Small intestine (tissue), 7 donors: ENCODE results near the gene WBP2NL. TPM values are rescaled to one million over a fixed set of nuclear protein-coding genes. Genes with fewer than 3 reads are reported as not detected.

Experiments
- DNase-seq, 2 donors: peaks; one replicate each; pipeline versions ENCODE4 v3.0.0 to v3.0.0-alpha.2; 2013
- FAIRE-seq: peaks from 2 replicates; lab custom pipeline; 2012; peaks lifted over from hg19 to GRCh38; lab: Jason Lieb, UNC
- H3K27ac ChIP-seq, 3 donors: one replicate each; pipeline ENCODE4 v1.5.1; 2013; ENCODE audit warnings: low read length in 2 of 3, mild to moderate bottlenecking in 2 of 3, control low read depth in 1 of 3, inconsistent platforms in 1 of 3, low read depth in 1 of 3, moderate library complexity in 1 of 3
- H3K27me3 ChIP-seq, 3 donors: one replicate each; pipeline ENCODE4 v1.6.1; 2013; ENCODE audit warnings: low read length in 3 of 3, inconsistent platforms in 1 of 3; ENCODE audit not compliant: control insufficient read depth in 3 of 3, insufficient read depth in 3 of 3
- H3K36me3 ChIP-seq, 3 donors: one replicate each; pipeline ENCODE4 v1.6.1; 2013; ENCODE audit warnings: low read length in 3 of 3, inconsistent platforms in 1 of 3, low read depth in 1 of 3, mild to moderate bottlenecking in 1 of 3, moderate library complexity in 1 of 3; ENCODE audit not compliant: control insufficient read depth in 3 of 3, insufficient read depth in 2 of 3
- H3K4me1 ChIP-seq, 3 donors: one replicate each; pipeline ENCODE4 v1.6.1; 2013; ENCODE audit warnings: low read length in 2 of 3, inconsistent platforms in 1 of 3, low read depth in 1 of 3, mild to moderate bottlenecking in 1 of 3, moderate library complexity in 1 of 3; ENCODE audit not compliant: control insufficient read depth in 3 of 3, insufficient read depth in 2 of 3
- H3K4me3 ChIP-seq, 3 donors: one replicate each; pipeline ENCODE4 v1.5.1; 2013; ENCODE audit warnings: low read length in 3 of 3, control low read depth in 1 of 3, inconsistent platforms in 1 of 3, low read depth in 1 of 3, mild to moderate bottlenecking in 1 of 3, moderate library complexity in 1 of 3
- H3K9me3 ChIP-seq, 2 donors: one replicate each; pipeline ENCODE4 v1.6.1; 2013; ENCODE audit warnings: low read depth in 1 of 2, low read length in 1 of 2; ENCODE audit not compliant: control insufficient read depth in 2 of 2, insufficient read depth in 1 of 2
- WGBS, 3 donors: extraction: QIAGEN DNeasy Blood & Tissue Kit; methylation state at CpG; one replicate each; pipeline ENCODE4 v1.1.7; 2013; 5-methylcytosine and 5-hydroxymethylcytosine counted together
- polyA plus RNA-seq, 4 donors: library from polyadenylated mRNA; stranded (reverse) in 3 of 4; unstranded in 1 of 4; fragments of 200-250 nt in 3 of 4; fragments of 120-200 nt in 1 of 4; gene quantifications; one replicate each; pipeline versions ENCODE4 v1.2.1 to v1.2.3, GENCODE V29; 2013
- donor health status: healthy with polysubstance abuse.
- donor health status: control.
- donor health status: control.
- donor health status: Bipolar disorder and iron deficiency.
- donor health status: healthy.

WBP2NL gene
- polyA plus RNA-seq, 4 donors = 0.52 to 2.2 (median 1.5) TPM

DNA sequence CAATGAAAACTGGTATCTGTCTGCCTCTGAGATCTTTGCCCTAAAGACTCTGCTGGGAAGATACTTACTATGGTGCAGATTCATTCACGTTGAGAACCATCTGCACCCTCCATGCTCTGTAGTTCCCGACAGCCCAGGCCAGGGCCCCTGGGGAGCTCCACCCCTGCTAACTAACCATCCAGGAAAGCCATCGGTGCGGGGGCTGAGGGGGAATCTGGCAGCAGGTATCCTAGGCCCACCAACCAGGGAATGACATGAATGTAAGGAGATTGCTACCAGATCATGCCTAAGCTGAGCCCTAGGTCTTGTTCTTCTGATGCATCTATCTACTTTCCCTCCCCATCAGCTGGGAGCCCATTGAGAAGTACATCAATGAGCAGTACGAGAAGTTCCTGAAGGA lies 11.3 kb upstream of the WBP2NL start:
- FAIRE-seq = no peak
- no peaks in the 10 kb centered on the region for H3K9me3 ChIP-seq
- H3K4me3 ChIP-seq = no peak overlapping the region
- H3K4me1 ChIP-seq = no peaks in the 10 kb centered on the region
- peaks cover 0 to 6% (median 0%) of the 10 kb centered on the region in 3 donors for H3K27me3 ChIP-seq
- DNase-seq = no peak
- no peaks in the 10 kb centered on the region for H3K36me3 ChIP-seq
- WGBS, 3 donors = 90 to 92% (median 91%) methylated on average over 5 of the region's 5 CpGs
- H3K27ac ChIP-seq = no peak overlapping the region

DNA sequence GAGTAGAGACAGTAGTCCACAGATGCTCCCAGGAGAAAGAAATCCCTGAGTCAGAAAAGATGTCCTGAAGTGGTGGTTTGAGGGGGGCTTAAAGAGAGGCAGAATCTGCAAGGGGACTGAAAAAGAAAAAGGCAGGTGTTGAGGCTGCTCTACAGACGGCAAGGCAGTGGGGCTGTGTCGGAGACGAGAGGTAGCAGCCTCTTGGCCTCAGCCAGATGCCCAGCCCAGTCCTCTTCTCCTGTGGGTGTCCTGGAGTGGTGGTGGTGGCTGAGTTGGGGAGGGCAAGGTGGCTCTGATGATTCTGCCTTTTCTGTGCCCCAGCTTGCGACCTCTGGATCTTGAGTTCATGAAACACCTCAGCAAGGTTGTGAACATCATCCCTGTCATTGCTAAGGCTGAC lies 9.3 kb upstream of the WBP2NL start:
- Histone ChIP-seq H3K9me3 (no peaks in the 10 kb centered on the region), H3K4me1 (no peaks in the 10 kb centered on the region), H3K4me3 (no peak overlapping the region), H3K27ac (no peak overlapping the region), H3K27me3 (peaks cover 0 to 6% (median 0%) of the 10 kb centered on the region in 3 donors), H3K36me3 (no peaks in the 10 kb centered on the region)
- FAIRE-seq (no peak), DNase-seq (no peak)
- WGBS, 3 donors = 61 to 82% (median 64%) methylated on average over 4 of the region's 4 CpGs

DNA sequence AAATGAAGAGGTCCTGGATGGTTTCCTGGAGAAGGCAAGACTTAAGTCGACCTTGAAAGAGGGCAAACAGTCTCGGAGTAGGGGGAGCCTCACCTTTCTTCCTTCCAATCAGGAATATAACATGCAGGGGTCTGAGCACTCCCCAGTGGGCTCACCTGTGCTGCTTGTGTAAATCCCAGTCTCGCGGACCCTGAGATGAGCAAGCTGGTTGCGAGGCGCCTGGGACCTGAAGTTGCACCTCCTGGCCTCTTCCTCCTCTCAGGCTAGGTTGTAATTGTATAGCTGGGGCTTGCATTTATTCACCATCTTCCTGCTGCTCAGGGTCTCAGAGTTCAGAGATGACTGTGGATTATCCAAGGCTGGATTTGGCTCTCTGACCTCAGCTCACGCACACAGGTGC lies 7.5 kb upstream of the WBP2NL start:
- Histone ChIP-seq H3K27me3 (peaks cover 0 to 11% (median 0%) of the 10 kb centered on the region in 3 donors), H3K9me3 (no peaks in the 10 kb centered on the region), H3K27ac (no peak overlapping the region), H3K36me3 (no peaks in the 10 kb centered on the region), H3K4me1 (no peaks in the 10 kb centered on the region), H3K4me3 (no peak overlapping the region)
- FAIRE-seq (no peak), DNase-seq (no peak)
- 79 to 90% (median 83%) methylated on average over 7 of the region's 7 CpGs for WGBS, 3 donors

DNA sequence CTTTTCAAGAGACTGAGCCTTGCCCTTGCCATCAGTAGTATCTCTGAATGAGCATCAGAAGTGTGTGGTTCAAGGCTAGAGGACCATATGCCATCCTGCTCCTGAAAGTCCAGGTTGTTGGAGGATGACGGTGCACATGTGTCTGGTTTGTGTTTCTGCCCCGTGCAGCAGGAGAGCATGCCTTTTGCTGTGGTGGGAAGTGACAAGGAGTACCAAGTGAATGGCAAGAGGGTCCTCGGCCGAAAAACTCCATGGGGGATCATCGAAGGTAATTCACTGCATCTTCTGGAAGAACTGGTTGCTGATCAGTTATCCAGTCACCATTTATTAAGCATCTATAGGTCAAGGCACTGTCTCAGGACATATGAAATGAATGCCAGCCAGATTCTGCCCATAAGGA lies 6.1 kb upstream of the WBP2NL start:
- H3K36me3 ChIP-seq = no peaks in the 10 kb centered on the region
- H3K27me3 ChIP-seq = peaks cover 0 to 18% (median 0%) of the 10 kb centered on the region in 3 donors
- H3K4me1 ChIP-seq = no peaks in the 10 kb centered on the region
- no peak overlapping the region for H3K27ac ChIP-seq
- WGBS, 3 donors = 91 to 96% (median 91%) methylated on average over 5 of the region's 5 CpGs
- FAIRE-seq (no peak), DNase-seq (no peak)
- no peaks in the 10 kb centered on the region for H3K9me3 ChIP-seq
- no peak overlapping the region for H3K4me3 ChIP-seq

DNA sequence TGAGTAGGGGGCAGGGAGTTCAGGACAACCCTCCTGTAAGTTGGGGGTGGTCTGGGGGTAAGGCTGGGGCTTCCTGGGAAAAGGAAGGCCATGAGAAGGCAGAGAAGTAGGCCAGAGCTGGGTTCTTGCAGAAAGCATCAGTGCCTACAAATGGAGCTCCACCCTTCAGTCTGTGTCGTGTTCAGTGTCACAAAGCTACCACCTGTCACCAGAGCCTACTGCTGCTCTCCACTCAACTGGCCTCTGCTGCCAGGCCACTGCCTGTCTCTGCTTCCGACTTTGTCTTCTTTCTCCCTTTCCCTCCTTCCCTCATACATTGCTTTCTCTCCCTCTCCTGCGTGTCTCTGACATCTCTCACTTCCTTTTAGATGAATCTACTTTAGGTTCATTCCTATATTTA lies 3.4 kb upstream of the WBP2NL start:
- peaks cover 0 to 7% (median 3%) of the 10 kb centered on the region in 3 donors for H3K4me1 ChIP-seq
- no peak overlapping the region for H3K27ac ChIP-seq
- no peak for FAIRE-seq
- 65 to 71% (median 69%) methylated on average over 3 of the region's 3 CpGs for WGBS, 3 donors
- H3K4me3 ChIP-seq = no peak overlapping the region
- DNase-seq = no peak
- H3K9me3 ChIP-seq = peaks cover 0 to 3% of the 10 kb centered on the region in 2 donors
- H3K27me3 ChIP-seq = peaks cover 0 to 14% (median 0%) of the 10 kb centered on the region in 3 donors
- H3K36me3 ChIP-seq = no peaks in the 10 kb centered on the region

DNA sequence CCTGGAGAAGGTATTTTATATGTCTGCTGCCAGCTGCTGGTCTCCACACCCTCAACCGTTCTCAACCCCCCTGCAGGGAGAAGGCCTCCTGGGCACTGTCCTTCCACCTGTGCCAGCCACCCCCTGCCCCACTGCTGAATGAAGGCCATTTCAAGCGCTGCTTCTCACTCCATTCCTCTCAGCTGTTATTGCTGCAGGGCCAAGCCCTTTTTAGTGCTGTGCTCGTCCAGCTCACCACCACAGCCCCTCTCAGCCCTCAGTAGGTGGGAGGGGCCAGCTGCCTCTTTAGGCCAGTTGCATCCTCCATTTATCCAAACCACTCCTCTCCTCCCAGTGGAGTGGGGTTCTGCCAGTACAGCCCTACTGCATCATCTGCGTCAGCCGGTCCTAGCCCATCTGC lies 1.8 kb upstream of the WBP2NL start:
- FAIRE-seq = no peak
- WGBS, 3 donors = 83 to 92% (median 85%) methylated on average over 5 of the region's 5 CpGs
- H3K27me3 ChIP-seq = peaks cover 0 to 12% (median 0%) of the 10 kb centered on the region in 3 donors
- peaks cover 0 to 3% of the 10 kb centered on the region in 2 donors for H3K9me3 ChIP-seq
- H3K4me1 ChIP-seq = peaks cover 0 to 7% (median 3%) of the 10 kb centered on the region in 3 donors
- H3K4me3 ChIP-seq = no peak overlapping the region
- no peak overlapping the region for H3K27ac ChIP-seq
- peaks cover 0 to 2% (median 0%) of the 10 kb centered on the region in 3 donors for H3K36me3 ChIP-seq
- no peak for DNase-seq

DNA sequence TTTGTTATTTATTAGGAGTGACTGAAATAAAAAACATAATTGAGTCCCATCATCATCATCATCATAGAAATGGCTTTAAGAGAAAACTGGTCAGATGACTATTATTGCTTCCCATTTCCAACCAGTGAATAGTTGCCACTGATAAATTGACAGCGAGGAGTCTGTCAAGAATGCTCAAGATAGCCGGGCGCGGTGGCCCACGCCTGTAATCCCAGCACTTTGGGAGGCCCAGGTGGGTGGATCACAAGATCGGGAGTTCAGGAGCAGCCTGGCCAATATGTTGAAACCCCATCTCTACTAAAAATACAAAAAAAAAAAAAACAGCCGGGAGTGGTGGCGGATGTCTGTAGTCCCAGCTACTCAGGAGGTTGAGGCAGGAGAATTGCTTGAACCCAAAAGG lies 1.9 kb downstream of the WBP2NL start:
- Histone ChIP-seq H3K9me3 (peaks cover 0 to 5% of the 10 kb centered on the region in 2 donors), H3K27ac (no peak overlapping the region), H3K4me3 (no peak overlapping the region), H3K27me3 (peaks cover 0 to 7% (median 0%) of the 10 kb centered on the region in 3 donors), H3K36me3 (peaks cover 0 to 2% (median 0%) of the 10 kb centered on the region in 3 donors), H3K4me1 (peaks cover 0 to 7% (median 3%) of the 10 kb centered on the region in 3 donors)
- FAIRE-seq (no peak), DNase-seq (no peak)
- WGBS, 3 donors = 89 to 96% (median 95%) methylated on average over 8 of the region's 8 CpGs

DNA sequence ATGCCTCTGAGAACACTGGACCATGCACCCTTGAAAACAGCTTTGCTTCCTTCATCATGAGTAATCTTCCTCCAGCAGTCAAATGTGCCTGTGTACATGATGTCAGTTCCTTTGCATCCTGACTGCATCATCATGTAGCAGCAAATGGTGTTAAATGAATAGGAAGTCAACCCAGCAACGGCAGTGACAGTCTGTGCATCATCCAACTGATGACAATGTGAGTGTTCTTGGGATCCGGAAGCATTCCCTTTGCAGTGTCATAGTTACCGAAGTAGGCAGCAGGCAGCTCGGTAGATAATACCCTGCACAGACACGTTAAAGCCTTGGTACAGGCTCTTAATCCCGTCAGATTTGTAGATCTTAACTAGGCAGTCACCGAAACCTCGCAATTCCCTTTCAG lies 2.5 kb downstream of the WBP2NL start:
- Histone ChIP-seq H3K27me3 (peaks cover 0 to 7% (median 0%) of the 10 kb centered on the region in 3 donors), H3K36me3 (peaks cover 0 to 2% (median 0%) of the 10 kb centered on the region in 3 donors), H3K4me1 (peaks cover 0 to 7% (median 3%) of the 10 kb centered on the region in 3 donors), H3K9me3 (peaks cover 0 to 5% of the 10 kb centered on the region in 2 donors), H3K27ac (no peak overlapping the region), H3K4me3 (no peak overlapping the region)
- DNase-seq (no peak), FAIRE-seq (no peak)
- WGBS, 3 donors = 84 to 92% (median 90%) methylated on average over 8 of the region's 8 CpGs

DNA sequence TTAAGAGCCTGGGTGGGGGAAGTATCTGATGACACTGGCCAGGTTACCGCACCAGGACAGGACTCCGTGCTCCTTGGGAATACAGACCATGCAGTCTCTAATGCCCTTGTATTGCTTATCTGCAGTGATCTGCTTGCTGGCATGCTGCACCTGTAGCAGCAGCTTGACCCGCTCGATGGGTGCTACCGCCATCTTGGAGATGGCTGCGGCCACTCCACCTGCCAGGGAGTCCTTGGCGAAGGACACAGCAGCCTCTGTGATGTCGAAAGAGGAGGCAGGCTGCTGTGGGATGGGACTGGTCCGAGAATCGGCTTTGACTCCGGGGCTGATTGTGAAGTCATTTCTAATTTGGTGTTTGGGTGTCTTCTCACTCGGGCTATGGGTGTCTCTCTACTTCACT lies 3.1 kb downstream of the WBP2NL start:
- 91 to 99% (median 97%) methylated on average over 12 of the region's 12 CpGs for WGBS, 3 donors
- DNase-seq (no peak), FAIRE-seq (no peak)
- H3K27me3 ChIP-seq = peaks cover 0 to 2% (median 0%) of the 10 kb centered on the region in 3 donors
- H3K4me1 ChIP-seq = peaks cover 0 to 7% (median 3%) of the 10 kb centered on the region in 3 donors
- H3K4me3 ChIP-seq = no peak overlapping the region
- H3K27ac ChIP-seq = no peak overlapping the region
- H3K36me3 ChIP-seq = peaks cover 0 to 2% (median 0%) of the 10 kb centered on the region in 3 donors
- peaks cover 0 to 5% of the 10 kb centered on the region in 2 donors for H3K9me3 ChIP-seq
